ENCODE measurements around the gene HCFC1R1.

DNA sequence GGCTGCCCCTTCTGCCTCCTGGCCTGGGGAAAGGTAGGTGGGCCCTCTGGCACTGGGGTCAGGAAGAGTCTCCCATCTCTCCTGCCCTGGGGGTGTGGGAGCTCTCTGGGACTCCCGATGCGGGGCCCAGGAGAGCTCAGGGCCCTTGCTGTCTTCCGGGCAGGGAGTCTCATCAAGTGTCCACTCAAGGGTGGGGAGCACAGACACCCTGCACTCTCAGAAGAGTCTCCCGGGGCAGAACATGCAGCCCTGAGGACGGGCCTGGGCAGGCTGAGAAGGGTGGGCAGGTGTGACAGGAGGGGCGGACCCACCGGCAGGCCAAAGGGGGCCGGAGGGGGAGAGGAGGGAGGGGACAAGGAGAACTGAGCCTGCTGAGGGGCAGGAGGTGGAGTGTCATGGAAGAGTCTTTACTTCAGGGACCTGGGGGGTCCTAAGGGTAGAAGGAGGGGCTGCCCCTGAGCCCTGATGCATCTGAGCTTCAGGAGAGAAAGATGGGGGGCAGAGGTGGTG lies 35.1 kb downstream of the HCFC1R1 start:
- TF ChIP-seq ZFX (IDR thresholded peaks at IDR 0.05): no peak
- TF ChIP-seq CTCF (conservative IDR thresholded peaks at IDR 0.05): no peak

Data from C4-2B (cell line).